HG03064 (cell line): ENCODE results near the gene KRT28.

ENCODE experiments used
- ATAC-seq: cut with Tn5 transposase; IDR thresholded peaks from one replicate; pipeline ENCODE4 v1.9.1; 2021; ENCODE audit warnings: low read depth; ENCODE audit not compliant: unreplicated experiment

Gene KRT28

DNA sequence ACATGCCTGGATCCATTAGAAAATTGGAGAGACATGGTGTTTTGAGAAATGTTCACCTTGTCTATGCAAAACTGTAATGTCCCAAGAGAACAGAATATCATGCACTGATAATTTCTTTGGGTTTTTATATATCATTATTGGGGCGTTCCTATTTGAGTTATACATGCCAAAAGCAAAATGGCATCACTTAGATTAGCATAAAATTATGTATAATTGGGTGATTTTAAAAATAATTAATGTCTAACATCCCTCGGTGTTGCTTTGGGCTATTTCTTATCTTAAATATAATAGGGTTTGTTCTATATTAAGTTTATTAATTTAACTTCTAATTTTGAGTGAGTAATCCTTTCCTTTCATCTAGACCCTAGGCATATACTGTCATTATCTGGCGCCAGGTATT lies at the start of gene KRT28:
Gene KRT28, minus strand, starts transcription at position 101 of the 400 bp plus-strand sequence. Its CDS starts 66 bp downstream, at position 35.
- ATAC-seq, result no peak

DNA sequence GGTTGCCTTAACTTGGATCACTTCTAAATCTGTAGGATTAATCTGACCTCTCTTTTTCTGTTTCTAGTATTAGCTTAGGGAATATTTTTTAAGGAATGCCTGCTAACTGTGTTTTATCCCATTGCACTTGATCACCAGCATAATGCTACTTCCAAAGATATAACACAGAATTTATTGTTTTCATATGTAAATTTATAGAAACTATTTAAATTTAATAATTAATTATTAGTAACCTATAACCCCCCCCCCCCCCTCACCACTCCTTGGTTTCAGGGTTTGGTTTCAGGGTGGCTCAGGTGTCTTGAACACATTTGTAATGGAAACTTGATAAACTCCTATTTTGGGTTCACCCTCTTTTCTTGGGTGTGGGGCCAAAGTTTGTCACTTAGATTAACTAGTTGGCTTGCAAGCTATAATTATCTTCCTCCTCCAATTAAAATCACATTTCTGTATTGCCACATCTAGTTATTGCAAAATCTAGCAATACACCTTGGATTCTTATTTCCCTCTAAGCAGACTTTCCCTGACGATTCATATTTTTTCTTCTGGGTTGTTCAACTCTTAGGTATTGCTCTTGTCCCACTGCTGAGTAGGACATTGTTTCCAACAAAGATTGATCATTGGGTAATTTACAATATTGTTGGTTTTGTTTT lies 49.0 kb upstream of the KRT28 start:
- ATAC-seq, result no peak

- no peak for ATAC-seq
Observed at GRCh38 chr17:40846515-40847144, 46.9 kb upstream of the KRT28 start.

- ATAC-seq, result no peak
Observed at GRCh38 chr17:40844671-40845107, 44.9 kb upstream of the KRT28 start.

GRCh38 chr17:40843242-40843641 lies 43.5 kb upstream of the KRT28 start:
- no peak for ATAC-seq

GRCh38 chr17:40841246-40841645 lies 41.5 kb upstream of the KRT28 start:
- ATAC-seq, result no peak

GRCh38 chr17:40839194-40839593 lies 39.4 kb upstream of the KRT28 start:
- no peak for ATAC-seq

- ATAC-seq, result no peak
Observed at GRCh38 chr17:40836020-40836419, 36.3 kb upstream of the KRT28 start.

DNA sequence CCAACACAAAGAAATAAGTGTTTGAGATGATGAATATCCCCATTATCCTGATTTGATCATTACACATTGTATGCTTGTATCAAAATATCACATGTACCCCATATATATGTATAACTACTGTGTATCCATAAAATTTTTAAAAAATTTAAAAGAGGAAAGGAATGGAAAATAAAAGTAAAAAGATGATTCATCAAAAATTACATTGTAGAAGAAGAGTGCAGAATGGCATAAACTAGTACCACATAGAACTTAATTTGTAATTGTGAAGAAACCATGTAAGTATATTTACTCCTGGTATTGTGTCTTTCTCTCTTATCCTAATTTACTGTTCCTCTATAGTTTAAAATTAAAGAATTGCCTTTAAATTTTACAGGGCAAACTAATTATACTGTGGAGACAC lies 34.1 kb upstream of the KRT28 start:
- no peak for ATAC-seq

GRCh38 chr17:40832840-40833239 lies 33.1 kb upstream of the KRT28 start:
- no peak for ATAC-seq

GRCh38 chr17:40830085-40830776 lies 30.5 kb upstream of the KRT28 start:
- no peak for ATAC-seq

GRCh38 chr17:40828454-40829044 lies 28.8 kb upstream of the KRT28 start:
- ATAC-seq, result no peak

- ATAC-seq, result no peak
Observed at GRCh38 chr17:40827746-40828453, 28.1 kb upstream of the KRT28 start.

GRCh38 chr17:40825599-40825998 lies 25.8 kb upstream of the KRT28 start:
- ATAC-seq, result no peak

GRCh38 chr17:40824015-40824832 lies 24.5 kb upstream of the KRT28 start:
- no peak for ATAC-seq

GRCh38 chr17:40822132-40822812 lies 22.5 kb upstream of the KRT28 start, which contains the start of gene KRT10:
KRT10 (minus strand) TSS chr17:40822614; CDS start chr17:40822585, 29 bp downstream.
- no peak for ATAC-seq

- ATAC-seq, result no peak
Observed at GRCh38 chr17:40821536-40821935, 21.8 kb upstream of the KRT28 start.

DNA sequence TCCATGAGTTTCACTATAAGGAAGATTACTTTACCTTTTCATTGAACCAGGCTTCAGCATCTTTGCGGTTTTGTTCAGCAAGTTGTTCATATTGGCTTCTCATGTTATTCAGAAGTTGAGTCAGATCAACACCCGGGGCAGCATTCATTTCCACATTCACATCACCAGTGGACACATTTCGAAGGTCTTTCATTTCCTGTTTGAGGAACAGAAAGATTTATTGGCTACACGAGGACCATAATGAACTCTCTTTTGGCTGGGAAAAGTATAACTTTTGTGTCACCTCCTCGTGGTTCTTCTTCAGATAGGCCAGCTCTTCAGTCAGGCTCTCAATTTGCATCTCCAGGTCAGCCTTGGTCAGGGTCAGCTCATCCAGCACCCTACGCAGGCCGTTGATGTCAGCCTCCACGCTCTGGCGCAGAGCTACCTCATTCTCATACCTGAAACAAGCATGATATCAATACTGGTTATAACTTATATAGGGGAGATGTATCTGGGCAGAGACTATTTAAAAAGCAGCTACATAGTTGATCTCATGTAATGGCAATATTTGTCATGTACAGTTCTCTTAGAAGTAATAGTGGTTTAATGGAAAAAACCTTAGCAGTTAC lies 20.6 kb upstream of the KRT28 start:
- no peak for ATAC-seq
